ENCODE measurements around the gene BOD1L1. TPM values are rescaled to one million over a fixed set of nuclear protein-coding genes. Genes with fewer than 3 reads are reported as not detected.
A peak's percentile ranks its signal among the peaks of the same experiment; 100 is the strongest.

BOD1L1 gene
- total and polyA plus RNA-seq, 5 donors from 2014 or later = 1.4 to 48.9 (median 1.8) TPM

DNA sequence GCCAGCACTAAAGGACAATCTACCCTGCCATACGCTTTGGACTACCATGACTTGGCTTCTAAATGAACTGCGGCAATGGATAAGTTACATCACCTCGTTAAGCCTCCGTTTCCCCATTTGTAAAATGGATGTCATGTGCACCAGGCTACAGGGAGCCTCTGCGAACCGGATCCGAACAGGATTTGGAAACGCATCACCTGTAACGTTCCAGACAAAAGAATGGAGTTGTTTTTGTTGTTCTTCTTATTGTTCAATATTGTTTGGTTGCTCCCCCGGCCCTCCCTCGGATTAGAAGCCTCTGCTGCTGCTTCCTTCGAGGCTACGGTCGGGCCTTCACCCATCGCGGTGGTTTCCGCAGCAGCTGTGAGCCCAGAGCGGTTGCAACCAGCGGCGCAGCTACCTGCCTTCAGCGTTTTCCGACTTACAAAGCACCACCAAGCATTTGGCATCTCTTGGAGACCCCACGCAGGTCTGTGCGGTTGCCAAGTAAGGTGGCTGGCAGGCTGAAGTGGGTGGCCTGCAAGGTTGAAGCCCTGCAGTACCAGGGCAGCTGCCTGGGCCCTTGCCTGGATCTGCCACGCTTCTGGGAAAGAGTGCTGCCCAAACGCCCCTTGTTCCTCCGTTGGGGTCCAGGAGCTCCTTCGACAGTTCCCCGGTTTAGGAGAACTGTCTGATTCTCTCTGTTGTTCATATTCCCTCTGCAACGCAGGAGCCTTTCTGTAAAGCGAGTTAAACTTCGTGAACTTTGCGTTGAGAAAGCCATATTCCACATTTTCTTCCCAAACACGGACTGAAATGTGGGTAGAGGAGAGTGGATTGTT is 90.3 kb downstream of the BOD1L1 start:
- no peaks in the 10 kb centered on the region for H3K36me3 ChIP-seq (ENCODE audit: control insufficient read depth, insufficient read depth, low read length)
- ATAC-seq (ENCODE audit: low read depth in 2 of 2) (no peak), DNase-seq (peak in 1 of 3 donors; percentile 54)
- no peak overlapping the region for H3K4me3 ChIP-seq (ENCODE audit: low read depth, low read length)
- peaks cover 54% of the 10 kb centered on the region for H3K27me3 ChIP-seq (ENCODE audit: control insufficient read depth, insufficient read depth, low read length)
- no peak overlapping the region for H3K27ac ChIP-seq (ENCODE audit: insufficient read depth, low read length, poor library complexity, severe bottlenecking)
- no peak overlapping the region for H3K27ac Mint-ChIP-seq
- peaks cover 26% of the 10 kb centered on the region for H3K4me1 ChIP-seq (ENCODE audit: control insufficient read depth, insufficient read depth, low read length, poor library complexity, severe bottlenecking)
- H3K36me3 Mint-ChIP-seq = peaks cover 6% of the 10 kb centered on the region
- H3K9me3 ChIP-seq (ENCODE audit: control insufficient read depth in 2 of 2, low read length in 2 of 2) = peaks cover 3 to 20% of the 10 kb centered on the region in 2 experiments
- H3K9me3 Mint-ChIP-seq = peaks cover 0 to 21% (median 7%) of the 10 kb centered on the region in 7 donors
- H3K4me3 Mint-ChIP-seq = peak overlapping the region in 1 of 4 donors; percentile 65
- peaks cover 0 to 48% (median 23%) of the 10 kb centered on the region in 4 donors for H3K4me1 Mint-ChIP-seq
- H3K27me3 Mint-ChIP-seq = peaks cover 98% of the 10 kb centered on the region

DNA sequence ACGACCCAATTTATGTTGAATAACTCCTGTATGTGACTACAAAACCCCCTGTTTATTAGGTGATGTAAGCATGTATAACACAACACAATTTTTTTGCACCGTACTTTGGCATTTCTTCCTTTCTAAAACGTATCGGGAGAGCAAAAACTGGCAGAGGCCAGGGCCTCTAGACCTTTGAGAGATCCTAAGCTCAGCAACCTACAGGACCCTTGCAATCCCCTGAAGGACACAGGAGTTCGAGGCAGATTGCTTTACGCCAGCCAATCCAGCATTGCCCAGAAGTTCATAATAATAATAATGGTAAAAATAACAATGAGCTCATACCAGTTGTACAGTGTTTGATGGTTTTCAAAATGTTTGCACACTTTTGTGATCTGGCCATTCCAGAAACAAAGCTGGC is 90.9 kb downstream of the BOD1L1 start:
- H3K27ac Mint-ChIP-seq = no peak overlapping the region
- Histone ChIP-seq H3K4me1 (ENCODE audit: control insufficient read depth, insufficient read depth, low read length, poor library complexity, severe bottlenecking) (peaks cover 21% of the 10 kb centered on the region), H3K4me3 (ENCODE audit: low read depth, low read length) (no peak overlapping the region), H3K27ac (ENCODE audit: insufficient read depth, low read length, poor library complexity, severe bottlenecking) (no peak overlapping the region), H3K36me3 (ENCODE audit: control insufficient read depth, insufficient read depth, low read length) (no peaks in the 10 kb centered on the region), H3K27me3 (ENCODE audit: control insufficient read depth, insufficient read depth, low read length) (peaks cover 59% of the 10 kb centered on the region), H3K9me3 (ENCODE audit: control insufficient read depth in 2 of 2, low read length in 2 of 2) (peaks cover 3 to 20% of the 10 kb centered on the region in 2 experiments)
- peaks cover 6% of the 10 kb centered on the region for H3K36me3 Mint-ChIP-seq
- DNase-seq (no peak), ATAC-seq (ENCODE audit: low read depth in 2 of 2) (no peak)
- peaks cover 98% of the 10 kb centered on the region for H3K27me3 Mint-ChIP-seq
- peaks cover 0 to 21% (median 7%) of the 10 kb centered on the region in 7 donors for H3K9me3 Mint-ChIP-seq
- H3K4me3 Mint-ChIP-seq = no peak overlapping the region
- peaks cover 0 to 48% (median 22%) of the 10 kb centered on the region in 4 donors for H3K4me1 Mint-ChIP-seq

DNA sequence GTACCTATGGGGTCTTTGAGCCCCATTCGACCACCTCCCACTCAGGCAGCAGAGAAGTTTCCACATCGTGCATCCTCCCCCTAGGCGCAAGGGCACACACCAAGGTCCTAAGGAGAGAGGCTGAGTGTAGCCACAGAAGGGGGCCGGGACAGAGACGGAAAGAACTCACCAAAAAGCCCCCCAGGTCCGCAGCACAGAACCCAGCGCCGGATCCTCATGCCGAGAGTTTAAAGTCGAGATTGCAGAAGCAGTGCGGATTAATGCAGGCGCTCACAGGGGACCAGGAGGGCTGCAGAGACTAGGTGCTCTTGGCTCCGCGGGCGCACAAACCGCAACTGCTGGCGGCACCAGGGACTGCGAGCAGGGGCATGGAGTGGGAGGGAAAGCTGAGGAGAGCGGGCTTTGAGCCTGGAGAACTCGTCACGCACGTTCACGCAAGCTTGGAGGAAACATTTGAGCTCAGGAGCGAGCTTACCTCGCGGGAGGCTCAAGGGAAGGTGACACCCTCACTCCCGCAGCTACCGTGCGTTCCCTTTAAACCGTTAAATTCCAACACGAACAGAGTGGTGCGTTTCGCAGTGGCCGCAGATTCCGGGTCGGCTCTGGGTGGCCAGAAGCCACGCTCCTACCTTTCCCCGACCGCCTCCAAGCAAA is 91.7 kb downstream of the BOD1L1 start:
- H3K9me3 ChIP-seq (ENCODE audit: control insufficient read depth in 2 of 2, low read length in 2 of 2) = peaks cover 3 to 20% of the 10 kb centered on the region in 2 experiments
- H3K27ac Mint-ChIP-seq = peak overlapping the region in 1 of 3 donors; percentile 32
- H3K27ac ChIP-seq (ENCODE audit: insufficient read depth, low read length, poor library complexity, severe bottlenecking) = no peak overlapping the region
- H3K36me3 ChIP-seq (ENCODE audit: control insufficient read depth, insufficient read depth, low read length) = no peaks in the 10 kb centered on the region
- H3K4me3 ChIP-seq (ENCODE audit: low read depth, low read length) = no peak overlapping the region
- H3K9me3 Mint-ChIP-seq = peaks cover 0 to 19% (median 7%) of the 10 kb centered on the region in 7 donors
- peaks cover 6% of the 10 kb centered on the region for H3K36me3 Mint-ChIP-seq
- peaks cover 98% of the 10 kb centered on the region for H3K27me3 Mint-ChIP-seq
- H3K4me3 Mint-ChIP-seq = peak overlapping the region in 1 of 4 donors; percentile 16
- peaks cover 65% of the 10 kb centered on the region for H3K27me3 ChIP-seq (ENCODE audit: control insufficient read depth, insufficient read depth, low read length)
- peaks cover 0 to 45% (median 23%) of the 10 kb centered on the region in 4 donors for H3K4me1 Mint-ChIP-seq
- ATAC-seq (ENCODE audit: low read depth in 2 of 2) = no peak
- no peak for DNase-seq
- H3K4me1 ChIP-seq (ENCODE audit: control insufficient read depth, insufficient read depth, low read length, poor library complexity, severe bottlenecking) = peaks cover 18% of the 10 kb centered on the region

DNA sequence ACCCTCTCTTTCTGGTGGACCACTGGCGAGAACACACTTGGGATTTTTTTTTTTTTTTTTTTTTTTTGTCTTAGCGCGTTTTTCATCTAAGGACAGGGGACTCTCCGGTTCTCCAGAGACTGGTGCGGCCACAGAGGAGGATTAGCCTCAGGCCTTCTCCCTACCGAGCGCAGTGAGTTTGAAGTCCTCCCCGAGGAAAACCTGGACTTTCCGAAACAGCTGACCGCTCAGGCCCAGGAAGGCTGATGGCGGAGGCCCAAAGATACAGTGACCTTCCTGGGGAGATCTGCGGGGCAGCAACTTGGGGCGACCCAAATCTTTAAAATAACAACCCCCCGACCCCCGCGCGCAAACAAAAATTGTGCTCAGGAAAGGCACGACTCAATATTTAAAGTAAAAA is 92.4 kb downstream of the BOD1L1 start:
- peaks cover 98% of the 10 kb centered on the region for H3K27me3 Mint-ChIP-seq
- Histone ChIP-seq H3K36me3 (ENCODE audit: control insufficient read depth, insufficient read depth, low read length) (no peaks in the 10 kb centered on the region), H3K27ac (ENCODE audit: insufficient read depth, low read length, poor library complexity, severe bottlenecking) (no peak overlapping the region), H3K4me3 (ENCODE audit: low read depth, low read length) (no peak overlapping the region), H3K27me3 (ENCODE audit: control insufficient read depth, insufficient read depth, low read length) (peaks cover 67% of the 10 kb centered on the region), H3K9me3 (ENCODE audit: control insufficient read depth in 2 of 2, low read length in 2 of 2) (peaks cover 3 to 20% of the 10 kb centered on the region in 2 experiments), H3K4me1 (ENCODE audit: control insufficient read depth, insufficient read depth, low read length, poor library complexity, severe bottlenecking) (peaks cover 12% of the 10 kb centered on the region)
- DNase-seq (no peak), ATAC-seq (ENCODE audit: low read depth in 2 of 2) (no peak)
- H3K27ac Mint-ChIP-seq = peak overlapping the region in 1 of 3 donors; percentile 32
- no peak overlapping the region for H3K4me3 Mint-ChIP-seq
- H3K36me3 Mint-ChIP-seq = peaks cover 6% of the 10 kb centered on the region
- H3K9me3 Mint-ChIP-seq = peaks cover 0 to 17% (median 7%) of the 10 kb centered on the region in 7 donors
- peaks cover 0 to 41% (median 21%) of the 10 kb centered on the region in 4 donors for H3K4me1 Mint-ChIP-seq

DNA sequence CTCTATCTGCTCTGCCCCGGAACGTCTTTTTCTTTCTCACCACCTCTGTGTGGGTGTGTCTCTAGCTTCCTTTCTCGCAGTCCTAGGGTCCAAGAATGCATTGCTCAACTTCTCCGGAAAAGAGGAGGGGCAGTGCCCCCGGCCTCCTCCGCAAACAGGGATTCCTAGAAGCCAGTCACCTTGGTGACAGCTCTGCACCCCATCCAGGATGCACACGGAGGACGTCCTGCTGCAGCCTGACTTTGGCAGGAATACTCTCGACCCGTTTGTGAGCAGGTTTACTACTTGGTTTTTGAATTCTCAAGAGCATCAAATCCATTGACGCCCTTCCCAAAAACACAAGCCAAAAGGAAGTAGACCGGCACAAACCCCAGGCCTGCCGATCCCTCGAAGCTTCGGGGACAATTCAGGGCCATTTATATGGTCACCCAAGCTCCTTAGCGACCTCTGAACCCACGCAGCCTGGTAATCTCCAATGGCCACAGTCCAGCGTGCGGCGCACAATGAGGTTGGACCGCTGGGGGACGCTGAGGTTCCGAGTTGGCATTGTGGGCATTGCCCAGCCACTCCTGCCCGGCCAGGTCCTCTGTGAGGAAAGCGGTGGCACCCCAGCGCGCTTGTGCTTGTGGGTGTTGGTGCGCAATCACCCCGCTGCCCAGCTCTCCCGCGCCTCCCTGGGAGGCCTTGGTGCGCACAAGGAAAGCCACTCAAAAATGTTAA is 93.0 kb downstream of the BOD1L1 start:
- Histone ChIP-seq H3K27ac (ENCODE audit: insufficient read depth, low read length, poor library complexity, severe bottlenecking) (no peak overlapping the region), H3K4me3 (ENCODE audit: low read depth, low read length) (no peak overlapping the region), H3K9me3 (ENCODE audit: control insufficient read depth in 2 of 2, low read length in 2 of 2) (peaks cover 3 to 20% of the 10 kb centered on the region in 2 experiments), H3K4me1 (ENCODE audit: control insufficient read depth, insufficient read depth, low read length, poor library complexity, severe bottlenecking) (peaks cover 6% of the 10 kb centered on the region), H3K36me3 (ENCODE audit: control insufficient read depth, insufficient read depth, low read length) (no peaks in the 10 kb centered on the region), H3K27me3 (ENCODE audit: control insufficient read depth, insufficient read depth, low read length) (peaks cover 70% of the 10 kb centered on the region)
- DNase-seq (no peak), ATAC-seq (ENCODE audit: low read depth in 2 of 2) (no peak)
- Mint-ChIP-seq H3K9me3 (peaks cover 0 to 14% (median 7%) of the 10 kb centered on the region in 7 donors), H3K27ac (no peak overlapping the region), H3K4me3 (no peak overlapping the region), H3K27me3 (peaks cover 98% of the 10 kb centered on the region), H3K4me1 (peaks cover 0 to 36% (median 19%) of the 10 kb centered on the region in 4 donors), H3K36me3 (peaks cover 6% of the 10 kb centered on the region)

DNA sequence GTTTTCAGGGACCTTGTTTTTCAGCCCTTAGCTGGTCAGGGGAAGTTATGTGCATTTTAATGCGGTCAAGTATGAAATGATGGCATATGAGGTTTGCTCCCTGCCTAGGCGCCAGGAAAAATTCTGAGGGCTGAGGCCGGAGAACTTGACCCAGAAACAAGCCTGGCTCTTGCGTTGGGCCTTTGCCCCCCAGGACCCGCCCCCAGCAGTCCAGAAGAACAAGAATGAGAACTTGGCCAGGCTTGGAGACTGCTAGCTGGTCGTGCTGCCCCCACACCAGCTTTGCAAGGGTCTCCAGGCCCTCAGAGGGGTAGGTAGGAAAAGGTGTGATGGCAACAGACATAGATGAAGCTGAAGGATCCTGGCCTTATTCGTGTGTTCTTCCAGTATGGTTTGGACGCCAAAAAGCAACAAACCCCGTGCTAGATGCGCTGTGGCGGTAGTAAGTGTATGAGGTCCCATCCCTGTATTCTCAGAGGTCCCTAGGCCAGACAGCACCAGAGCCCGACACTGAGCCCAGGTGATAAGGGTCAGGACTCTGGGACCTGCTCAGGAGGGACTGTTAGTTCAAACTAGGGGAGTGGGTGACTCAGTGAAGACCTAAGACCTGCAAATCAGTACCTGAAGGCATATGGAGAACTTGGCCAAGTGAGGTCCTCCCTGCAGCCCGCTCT is 93.7 kb downstream of the BOD1L1 start:
- DNase-seq = no peak
- H3K27ac Mint-ChIP-seq = no peak overlapping the region
- H3K27me3 ChIP-seq (ENCODE audit: control insufficient read depth, insufficient read depth, low read length) = peaks cover 72% of the 10 kb centered on the region
- no peaks in the 10 kb centered on the region for H3K36me3 ChIP-seq (ENCODE audit: control insufficient read depth, insufficient read depth, low read length)
- peaks cover 6% of the 10 kb centered on the region for H3K36me3 Mint-ChIP-seq
- H3K9me3 ChIP-seq (ENCODE audit: control insufficient read depth in 2 of 2, low read length in 2 of 2) = peaks cover 3 to 18% of the 10 kb centered on the region in 2 experiments
- ATAC-seq (ENCODE audit: low read depth in 2 of 2) = no peak
- H3K27me3 Mint-ChIP-seq = peaks cover 98% of the 10 kb centered on the region
- no peak overlapping the region for H3K27ac ChIP-seq (ENCODE audit: insufficient read depth, low read length, poor library complexity, severe bottlenecking)
- H3K4me1 Mint-ChIP-seq = peaks cover under 1 to 35% (median 21%) of the 10 kb centered on the region in 4 donors
- peaks cover 0 to 14% (median 7%) of the 10 kb centered on the region in 7 donors for H3K9me3 Mint-ChIP-seq
- no peak overlapping the region for H3K4me3 Mint-ChIP-seq
- peaks cover 11% of the 10 kb centered on the region for H3K4me1 ChIP-seq (ENCODE audit: control insufficient read depth, insufficient read depth, low read length, poor library complexity, severe bottlenecking)
- no peak overlapping the region for H3K4me3 ChIP-seq (ENCODE audit: low read depth, low read length)

DNA sequence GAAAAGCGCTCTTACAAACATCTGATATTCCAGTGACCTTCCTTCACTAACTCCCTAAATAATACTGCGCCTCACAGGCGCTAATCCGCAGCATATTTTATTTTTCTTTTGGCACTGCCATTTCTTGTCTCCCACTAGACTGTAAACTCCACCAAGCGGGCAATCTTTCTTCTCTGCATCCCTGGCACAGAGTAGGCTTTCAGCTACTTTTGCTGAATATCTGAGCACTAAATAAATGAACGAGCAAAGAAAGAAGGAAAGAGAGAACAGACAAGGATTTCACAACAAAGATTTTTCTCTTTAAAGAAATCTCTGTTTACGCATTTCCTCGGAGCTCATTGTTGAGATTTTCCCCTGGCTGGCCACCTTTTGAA is 95.9 kb downstream of the BOD1L1 start:
- H3K27me3 Mint-ChIP-seq = peaks cover 98% of the 10 kb centered on the region
- H3K4me3 Mint-ChIP-seq = peak overlapping the region in 1 of 4 donors; percentile 6
- Histone ChIP-seq H3K27me3 (ENCODE audit: control insufficient read depth, insufficient read depth, low read length) (peaks cover 62% of the 10 kb centered on the region), H3K4me1 (ENCODE audit: control insufficient read depth, insufficient read depth, low read length, poor library complexity, severe bottlenecking) (peaks cover 24% of the 10 kb centered on the region), H3K9me3 (ENCODE audit: control insufficient read depth in 2 of 2, low read length in 2 of 2) (peaks cover 0 to 4% of the 10 kb centered on the region in 2 experiments), H3K4me3 (ENCODE audit: low read depth, low read length) (no peak overlapping the region), H3K27ac (ENCODE audit: insufficient read depth, low read length, poor library complexity, severe bottlenecking) (no peak overlapping the region), H3K36me3 (ENCODE audit: control insufficient read depth, insufficient read depth, low read length) (no peaks in the 10 kb centered on the region)
- no peak for ATAC-seq (ENCODE audit: low read depth in 2 of 2)
- H3K4me1 Mint-ChIP-seq = peaks cover 6 to 35% (median 22%) of the 10 kb centered on the region in 4 donors
- H3K9me3 Mint-ChIP-seq = peaks cover 0 to 15% (median 2%) of the 10 kb centered on the region in 7 donors
- peaks cover 2% of the 10 kb centered on the region for H3K36me3 Mint-ChIP-seq
- no peak for DNase-seq
- no peak overlapping the region for H3K27ac Mint-ChIP-seq
